RPMI7951 (cell line): ENCODE data around the gene MAD1L1. TPM values are rescaled to one million over a fixed set of nuclear protein-coding genes. Genes with fewer than 3 reads are reported as not detected.
"Not testable (repeated sequence)": the region's sequence is repeated elsewhere in the genome, so short reads cannot be mapped to it uniquely, and the experiment has no call there.

Source experiments
- DNase-seq: peaks from one replicate; pipeline ENCODE4 v3.0.0-alpha.2; 2012; ENCODE audit warnings: low read depth
- total RNA-seq: library from RNA; depleted of rRNA; stranded (reverse); fragments of >200 nt; shearing (Covaris generic); gene quantifications from 2 replicates; pipeline ENCODE4 v1.2.3, GENCODE V29; 2014

MAD1L1 gene
- total RNA-seq, 1 experiment from 2014 or later = 133 TPM

DNA sequence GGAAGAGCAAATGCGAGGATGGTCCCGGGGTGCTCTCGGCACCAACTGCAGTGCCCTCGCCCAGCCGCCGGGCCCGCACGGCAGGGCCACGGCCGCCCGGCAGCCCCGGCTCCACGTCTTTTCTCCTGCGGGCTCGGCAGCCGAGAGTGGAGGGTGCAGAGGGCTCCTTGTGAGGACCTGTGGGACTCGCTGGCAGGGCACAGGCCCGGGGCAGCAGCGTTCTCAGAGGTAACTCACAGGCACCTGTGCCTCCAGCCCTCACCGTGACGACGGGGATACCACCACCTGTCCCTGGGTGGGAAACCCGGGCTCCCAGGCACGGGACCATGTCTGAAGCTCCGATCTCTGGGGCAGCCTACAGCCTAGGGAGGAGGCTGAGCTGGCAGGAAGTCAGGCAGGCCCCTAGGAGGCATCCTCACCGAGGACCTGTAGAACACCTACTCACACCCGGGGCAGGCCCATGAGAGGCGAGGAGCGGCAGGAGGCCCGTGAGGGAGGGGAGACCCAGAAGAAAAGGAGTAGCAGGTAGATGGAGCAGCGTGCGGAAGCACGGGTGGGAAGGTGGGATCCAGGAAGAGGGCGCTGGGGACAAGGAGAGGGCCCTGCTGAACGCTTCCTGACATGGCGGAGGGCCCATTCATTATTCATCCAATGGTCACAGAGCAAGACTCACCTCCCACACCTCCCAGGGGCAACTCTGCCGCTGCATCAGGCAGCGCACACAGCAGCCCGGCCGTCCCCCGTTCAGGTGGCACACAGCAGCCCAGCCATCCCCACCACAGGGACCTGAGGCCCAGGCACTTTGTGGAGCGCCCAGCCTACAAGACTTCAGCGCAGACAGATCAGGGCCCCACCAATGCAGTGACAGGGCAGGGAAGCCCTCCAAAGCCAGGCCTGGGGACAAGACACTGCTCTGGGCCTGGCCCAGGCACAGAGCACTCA is 244.9 kb downstream of the MAD1L1 start:
- no peak for DNase-seq

DNA sequence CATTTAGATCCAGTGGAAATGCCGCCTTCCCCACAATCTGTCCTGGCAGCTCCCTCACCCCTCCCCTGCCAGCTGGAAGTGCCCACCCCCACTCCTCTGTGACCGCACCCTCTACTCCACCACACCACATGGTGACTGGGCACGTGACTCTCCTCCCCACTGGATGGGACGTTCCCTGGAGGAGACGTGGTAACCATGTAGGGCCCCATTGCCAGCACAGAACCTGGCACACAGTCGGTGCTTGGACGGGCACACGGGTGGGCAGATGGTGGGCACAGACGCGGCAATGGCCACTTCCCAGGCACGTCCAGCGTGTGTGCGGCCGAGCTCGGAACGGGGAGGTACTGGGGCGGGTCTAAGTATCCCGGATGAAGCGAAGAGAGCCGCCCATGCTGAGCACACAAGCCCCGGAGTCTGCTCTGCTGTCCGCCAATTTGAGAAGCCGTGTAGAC is 245.6 kb downstream of the MAD1L1 start:
- DNase-seq = no peak

DNA sequence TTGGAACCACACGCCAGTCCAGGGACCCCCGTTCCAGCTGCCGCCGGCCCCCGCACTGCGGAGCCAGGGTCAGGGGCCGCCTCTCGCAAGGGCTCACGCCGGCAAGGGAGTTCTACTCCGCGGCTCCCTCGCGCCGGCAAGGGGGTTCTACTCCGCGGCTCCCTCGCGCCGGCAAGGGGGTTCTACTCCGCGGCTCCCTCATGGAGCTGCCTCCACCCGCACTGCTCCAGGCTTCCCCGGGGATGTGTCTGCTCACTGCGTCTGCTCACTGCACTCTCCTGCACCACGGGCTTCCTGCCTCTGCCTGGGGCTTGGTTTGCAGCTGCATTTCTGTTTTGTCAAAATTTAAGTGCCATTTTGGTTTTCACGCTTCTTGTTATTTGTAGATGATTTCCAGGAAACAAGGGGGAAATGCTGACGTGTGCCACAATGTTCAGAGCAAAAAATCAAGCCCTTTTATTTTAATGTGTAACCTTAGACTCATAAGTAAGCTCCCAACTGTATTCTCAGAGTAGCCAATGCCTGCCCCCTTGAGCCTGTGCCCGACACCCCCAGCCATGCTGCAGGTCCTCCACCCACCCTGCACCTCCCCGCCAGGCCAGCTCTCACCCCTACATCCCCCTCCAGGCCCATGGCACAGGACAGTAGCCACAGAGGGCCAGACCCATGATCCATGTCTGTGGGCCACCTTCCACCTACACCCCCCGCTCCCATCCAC is 246.2 kb downstream of the MAD1L1 start:
- no peak for DNase-seq

DNA sequence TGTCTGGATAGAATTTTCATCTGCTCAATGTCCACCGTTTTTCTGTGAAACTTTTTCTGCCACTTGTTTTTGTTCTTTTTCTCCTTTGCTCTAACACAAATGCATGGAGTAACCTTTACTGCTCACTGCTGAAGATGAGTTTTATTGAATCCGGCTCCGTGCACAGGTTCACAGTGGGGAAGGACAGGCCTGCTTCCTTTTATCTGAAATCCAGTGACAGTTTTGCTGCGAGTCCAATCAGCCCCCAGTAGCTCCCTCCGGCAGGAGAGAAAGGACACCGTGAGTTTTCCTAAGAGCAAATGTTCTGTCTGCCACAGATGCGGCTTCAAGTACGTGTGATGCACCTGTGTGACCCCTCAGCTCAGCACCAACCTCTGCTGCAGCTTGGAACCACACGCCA is 246.8 kb downstream of the MAD1L1 start:
- DNase-seq = no peak

DNA sequence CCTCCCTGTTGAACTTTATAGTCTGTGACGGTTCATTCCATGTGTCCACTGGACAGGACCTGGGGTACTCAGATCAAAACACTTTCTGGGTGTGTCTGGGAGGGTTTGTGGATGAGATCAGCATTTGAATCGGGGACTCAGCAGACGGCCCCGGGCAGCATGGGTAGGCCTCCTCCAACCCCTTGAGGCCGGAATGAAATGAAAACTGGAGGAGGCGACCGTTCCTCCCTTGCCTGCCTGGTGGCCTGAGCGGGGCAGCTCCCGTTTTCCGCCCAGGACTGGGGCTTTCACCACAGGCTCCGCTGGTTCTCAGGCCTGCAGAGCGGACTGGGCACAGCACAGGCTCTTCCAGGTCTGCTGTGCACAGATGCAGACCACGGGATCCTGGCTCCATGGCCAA is 247.7 kb downstream of the MAD1L1 start:
- DNase-seq = no peak

DNA sequence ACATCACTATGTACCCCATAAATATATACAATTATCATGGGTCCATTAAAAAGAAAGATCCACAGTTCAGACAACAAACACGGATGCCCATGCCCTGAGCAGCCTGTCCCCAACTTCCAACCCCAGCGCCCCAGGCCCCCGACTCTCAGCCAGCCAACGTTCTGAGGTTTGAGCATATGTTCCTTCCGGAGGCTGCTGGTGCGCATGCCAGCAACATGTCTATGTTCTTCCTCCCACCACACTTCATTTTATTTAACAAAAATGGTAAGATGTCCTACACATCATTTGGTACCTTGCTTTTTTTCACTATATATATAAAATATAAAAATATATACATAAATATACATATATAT is 250.9 kb downstream of the MAD1L1 start:
- no peak for DNase-seq

DNA sequence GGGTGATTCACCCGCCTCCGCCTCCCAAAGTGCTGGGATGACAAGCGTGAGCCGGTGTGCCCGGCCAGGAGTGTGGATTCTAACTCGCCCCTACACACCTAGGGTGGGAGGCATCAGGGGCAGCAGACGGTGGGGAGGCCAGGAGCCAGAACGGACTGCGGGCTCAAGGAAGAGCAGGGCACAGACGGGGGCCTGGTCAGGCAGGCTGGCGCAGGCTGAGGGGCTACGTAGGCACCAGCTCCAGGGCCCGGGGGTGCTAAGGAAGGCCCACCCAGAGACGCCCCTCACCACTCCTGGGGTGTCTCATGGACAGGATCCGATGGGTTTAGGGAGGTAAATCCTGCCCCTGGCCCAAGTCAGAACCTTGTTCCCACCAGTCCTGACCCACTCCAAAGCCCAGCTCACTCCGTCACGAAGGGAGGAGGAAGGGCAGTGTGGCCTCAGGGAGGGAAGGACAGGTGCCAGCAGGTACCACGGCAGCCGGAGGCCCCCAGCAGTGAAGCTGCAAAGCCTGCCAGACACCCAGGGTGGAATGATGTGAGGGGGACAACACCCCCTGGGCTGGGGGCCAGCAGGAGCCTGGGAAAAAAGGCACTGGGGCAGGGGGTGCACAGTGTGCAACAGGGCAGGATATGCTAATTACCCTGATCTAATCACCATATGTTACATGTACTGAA is 251.4 kb downstream of the MAD1L1 start:
- no peak for DNase-seq

DNA sequence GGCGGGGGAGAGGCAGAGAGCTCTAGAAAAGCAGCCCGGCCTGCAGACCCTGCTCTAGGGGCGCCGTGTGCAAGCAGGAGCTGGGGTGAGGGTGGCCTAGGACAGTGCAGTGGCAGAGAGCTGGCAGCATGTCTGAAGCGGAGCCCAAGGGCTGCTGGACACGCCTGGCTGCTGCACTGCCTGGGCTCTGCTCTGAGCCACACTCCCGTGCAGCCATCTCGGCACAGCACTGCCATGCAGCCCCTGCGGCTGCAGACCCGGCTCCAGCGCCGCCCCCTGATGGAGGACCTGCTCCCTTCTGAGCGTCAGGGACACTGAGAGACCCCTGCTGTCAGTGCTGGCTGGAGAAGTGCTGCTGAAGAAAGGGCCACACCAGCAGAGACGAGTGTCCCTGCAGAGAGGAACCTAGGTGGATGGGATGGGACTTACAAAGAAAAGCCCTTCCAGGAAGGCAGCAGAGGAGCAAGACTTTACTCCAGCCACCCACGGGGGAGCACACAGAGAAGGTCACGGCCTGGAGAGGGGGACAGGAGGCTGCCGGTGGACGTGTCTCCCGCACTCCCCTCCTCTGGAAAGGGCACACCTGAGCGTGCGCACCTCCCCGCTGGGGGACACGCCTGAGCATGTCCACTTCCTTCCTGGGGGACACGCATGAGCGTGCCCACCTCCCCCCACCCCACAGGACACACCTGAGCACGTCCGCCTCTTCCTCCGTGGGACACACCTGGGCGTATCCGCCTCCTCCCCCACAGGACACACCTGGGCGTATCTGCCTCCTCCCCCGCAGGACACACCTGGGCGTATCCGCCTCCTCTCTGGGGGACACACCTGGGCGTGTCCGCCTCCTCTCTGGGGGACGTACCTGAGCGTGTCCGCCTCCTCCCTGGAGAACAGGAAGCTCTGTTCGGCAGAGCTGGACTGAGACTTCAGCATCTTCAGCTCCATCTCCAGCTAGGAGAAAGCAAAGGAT is 252.9 kb downstream of the MAD1L1 start:
- no peak for DNase-seq

DNA sequence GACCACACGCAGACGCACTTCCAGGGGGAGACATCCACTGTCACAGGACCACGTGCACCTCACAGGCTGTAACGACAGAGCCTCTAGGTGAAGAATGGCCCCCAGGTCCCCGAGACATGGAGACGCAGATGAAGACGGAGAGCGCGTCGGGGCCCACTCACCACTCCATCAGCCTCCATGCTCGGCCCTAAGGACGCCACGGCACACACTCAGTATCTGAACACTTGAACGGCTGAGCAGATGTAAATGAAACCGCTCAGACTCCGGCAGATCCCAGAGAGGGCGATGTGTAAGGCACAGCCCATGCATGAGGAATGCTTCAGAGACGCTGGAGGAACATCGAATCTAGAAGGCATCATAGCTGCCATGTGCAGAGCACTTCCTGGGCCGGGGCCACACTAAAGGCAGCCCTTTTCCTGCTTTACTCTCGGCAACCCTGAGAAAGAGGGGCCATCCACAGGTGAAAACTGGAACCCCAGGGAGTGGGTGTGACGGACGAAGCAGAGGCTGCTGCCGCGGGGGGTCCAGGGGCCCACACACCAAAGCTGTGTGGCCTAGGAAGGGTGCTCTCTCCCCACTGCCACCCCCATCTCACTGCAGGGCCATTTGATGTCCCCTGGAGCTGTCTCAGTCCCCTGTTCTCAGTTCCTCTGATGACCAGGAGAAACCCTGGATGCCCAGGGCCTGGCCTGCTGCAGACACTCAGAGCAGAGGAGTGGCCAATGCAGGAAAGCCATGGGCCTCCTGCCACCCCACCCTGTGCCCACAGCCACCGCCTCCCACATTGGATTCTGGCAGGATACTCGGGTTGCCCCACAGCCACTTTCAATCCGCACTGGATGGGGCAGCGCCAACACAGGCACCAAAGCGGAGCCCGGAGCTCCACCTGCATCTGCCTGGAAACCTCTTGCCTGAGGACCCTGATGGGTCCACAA is 253.8 kb downstream of the MAD1L1 start:
- DNase-seq = no peak

DNA sequence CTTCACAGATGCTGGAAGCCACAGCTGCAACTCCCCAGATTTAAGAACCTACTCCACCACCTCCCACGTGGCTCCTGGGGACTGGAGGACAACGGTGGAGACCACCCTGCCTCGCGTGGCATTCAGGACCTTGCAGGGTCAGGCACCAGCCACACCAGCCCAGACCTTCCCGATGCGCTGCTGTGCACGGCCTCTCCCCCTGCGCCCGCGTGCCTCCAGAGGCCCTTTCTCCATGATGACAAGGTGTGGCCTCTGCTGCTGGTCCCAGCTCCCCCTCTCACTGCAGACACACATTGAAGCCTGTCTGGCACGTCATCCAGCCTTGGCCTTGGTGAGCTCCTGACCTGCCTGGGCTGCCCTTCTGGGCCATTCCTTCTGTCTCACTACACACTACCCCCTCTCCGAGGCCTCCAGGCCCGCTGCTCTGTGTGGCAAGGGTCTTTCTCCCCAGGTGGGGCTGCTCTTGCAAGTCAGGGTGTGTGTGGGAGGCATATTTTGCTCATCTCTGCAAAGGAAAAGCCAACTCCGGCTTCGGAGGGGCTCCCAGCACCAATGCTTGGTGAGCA is 254.8 kb downstream of the MAD1L1 start:
- DNase-seq = no peak

DNA sequence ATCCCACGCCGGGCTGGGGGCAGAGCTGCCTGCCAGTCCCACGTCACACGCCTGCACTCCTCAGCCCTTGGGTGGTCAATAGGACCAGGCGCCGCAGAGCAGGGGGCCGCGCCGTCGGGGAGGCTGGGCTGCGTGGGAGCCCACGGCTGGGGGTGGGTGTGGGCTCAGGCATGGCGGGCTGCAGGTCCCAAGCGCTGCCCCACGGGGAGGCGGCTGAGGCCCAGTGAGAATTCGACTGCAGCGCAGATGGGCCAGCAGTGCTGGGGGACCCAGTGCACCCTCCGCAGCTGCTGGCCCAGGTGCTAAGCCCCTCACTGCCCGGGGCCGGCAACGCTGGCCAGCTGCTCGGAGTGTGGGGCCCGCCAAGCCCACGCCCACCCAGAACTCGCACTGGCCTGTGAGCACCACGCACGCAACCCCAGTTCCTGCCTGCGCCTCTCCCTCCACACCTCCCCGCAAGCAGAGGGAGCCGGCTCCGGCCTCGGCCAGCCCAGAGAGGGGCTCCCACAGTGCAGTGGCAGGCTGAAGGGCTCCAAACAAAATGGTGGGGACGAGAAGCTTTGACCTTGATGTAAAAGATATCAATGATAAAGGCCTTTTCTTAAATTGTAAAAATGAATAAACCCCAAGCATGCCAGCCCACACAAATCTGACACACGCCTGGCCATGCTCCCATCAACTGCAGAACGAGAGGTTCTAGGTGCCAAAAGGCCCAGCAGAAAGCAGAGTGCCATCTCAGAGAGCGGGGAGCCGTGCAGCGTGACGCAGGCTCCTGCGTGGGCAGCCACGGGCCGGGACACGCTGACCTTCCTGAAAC is 255.5 kb downstream of the MAD1L1 start:
- DNase-seq = no peak

DNA sequence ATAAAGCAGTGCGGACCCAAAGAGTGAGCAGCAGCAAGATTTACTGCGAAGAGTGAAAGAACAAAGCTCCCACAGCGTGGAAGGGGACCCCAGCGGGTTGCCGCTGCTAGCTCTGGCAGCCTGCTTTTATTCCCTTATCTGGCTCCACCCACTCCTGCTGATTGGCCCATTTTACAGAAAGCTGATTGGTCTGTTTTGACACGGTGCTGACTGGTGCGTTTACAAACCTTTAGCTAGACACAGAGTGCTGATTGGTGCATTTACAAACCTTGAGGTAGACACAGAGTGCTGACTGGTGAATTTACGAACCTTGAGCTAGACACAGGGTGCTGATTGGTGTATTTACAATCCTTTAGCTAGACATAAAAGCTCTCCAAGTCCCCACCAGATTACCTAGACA is 256.2 kb downstream of the MAD1L1 start:
- not testable (repeated sequence) for DNase-seq

DNA sequence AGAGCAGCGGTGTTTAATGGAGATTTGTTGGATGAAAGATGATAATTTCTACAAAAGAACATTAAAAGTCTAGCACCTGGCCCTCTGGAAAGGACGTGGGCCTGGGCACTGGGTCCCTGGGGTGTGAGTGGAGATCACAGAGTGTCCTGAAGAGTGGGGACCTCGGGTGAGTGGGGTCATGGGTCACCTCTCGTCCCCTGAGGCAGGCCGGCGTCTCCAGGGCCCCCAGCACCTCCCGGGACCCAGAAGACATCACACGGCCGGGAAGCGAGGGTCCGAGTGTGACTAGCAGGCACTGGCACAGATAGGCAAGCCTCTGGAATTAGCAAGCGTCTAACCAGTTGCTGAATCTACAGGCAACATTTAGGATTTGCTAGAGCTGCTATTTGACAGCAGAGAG is 257.2 kb downstream of the MAD1L1 start:
- DNase-seq = no peak

DNA sequence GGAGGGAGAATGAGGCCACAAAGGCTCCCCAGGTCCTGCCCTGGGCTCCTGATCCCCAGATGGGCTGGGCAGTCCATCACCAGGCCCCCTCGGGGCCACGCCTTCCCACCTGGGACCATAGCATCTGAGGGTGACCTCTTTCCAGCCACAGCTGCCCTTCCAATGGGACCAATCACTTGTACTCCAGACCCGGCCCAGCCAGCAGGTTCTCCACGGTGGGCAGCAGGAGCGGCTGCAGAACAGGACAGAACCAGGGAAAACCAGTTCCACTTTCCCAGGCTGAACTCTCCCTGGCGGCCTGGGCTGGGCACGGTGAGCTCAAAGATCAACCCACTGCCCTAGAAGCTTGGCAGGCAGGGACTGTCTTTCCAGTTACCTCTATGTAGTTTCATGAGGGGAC is 257.6 kb downstream of the MAD1L1 start:
- DNase-seq = no peak

DNA sequence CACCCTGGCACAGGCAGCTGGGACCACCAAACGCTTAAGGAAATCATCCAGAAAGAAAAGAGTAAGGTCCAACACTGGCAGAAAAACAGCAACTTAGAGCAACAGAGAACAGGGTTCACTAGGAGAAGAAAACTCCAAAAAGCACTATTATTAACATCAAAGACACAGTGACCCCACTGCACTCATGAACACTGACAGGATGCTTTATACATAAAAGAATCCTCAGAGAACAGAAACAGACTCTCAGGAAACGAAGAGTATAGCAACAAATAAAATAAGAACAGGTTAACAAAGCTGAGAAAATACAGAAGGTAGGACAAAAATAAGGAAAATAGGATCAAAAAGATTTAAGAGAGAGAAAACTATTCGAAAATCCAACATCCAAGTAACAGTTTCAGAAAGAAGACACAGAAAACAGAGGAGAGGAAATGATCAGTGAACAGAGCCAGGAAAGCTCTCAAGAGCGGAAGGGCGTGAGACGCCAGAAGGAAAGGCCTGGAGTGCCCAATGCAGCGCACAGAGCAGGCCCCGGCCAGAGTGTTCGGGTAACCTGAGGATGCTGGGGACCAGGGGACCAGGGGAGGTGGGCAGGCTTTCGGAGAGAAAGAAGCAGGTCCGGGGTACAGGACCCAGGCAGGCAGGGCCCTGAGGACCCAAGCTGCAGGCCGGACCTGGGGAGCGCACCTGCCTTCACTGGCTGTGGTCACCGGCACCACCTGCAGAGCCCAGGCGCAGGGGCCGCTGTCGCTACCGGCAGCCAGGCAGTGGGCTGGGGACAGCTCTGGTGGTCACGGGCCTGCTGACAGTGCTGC is 258.2 kb downstream of the MAD1L1 start:
- no peak for DNase-seq

DNA sequence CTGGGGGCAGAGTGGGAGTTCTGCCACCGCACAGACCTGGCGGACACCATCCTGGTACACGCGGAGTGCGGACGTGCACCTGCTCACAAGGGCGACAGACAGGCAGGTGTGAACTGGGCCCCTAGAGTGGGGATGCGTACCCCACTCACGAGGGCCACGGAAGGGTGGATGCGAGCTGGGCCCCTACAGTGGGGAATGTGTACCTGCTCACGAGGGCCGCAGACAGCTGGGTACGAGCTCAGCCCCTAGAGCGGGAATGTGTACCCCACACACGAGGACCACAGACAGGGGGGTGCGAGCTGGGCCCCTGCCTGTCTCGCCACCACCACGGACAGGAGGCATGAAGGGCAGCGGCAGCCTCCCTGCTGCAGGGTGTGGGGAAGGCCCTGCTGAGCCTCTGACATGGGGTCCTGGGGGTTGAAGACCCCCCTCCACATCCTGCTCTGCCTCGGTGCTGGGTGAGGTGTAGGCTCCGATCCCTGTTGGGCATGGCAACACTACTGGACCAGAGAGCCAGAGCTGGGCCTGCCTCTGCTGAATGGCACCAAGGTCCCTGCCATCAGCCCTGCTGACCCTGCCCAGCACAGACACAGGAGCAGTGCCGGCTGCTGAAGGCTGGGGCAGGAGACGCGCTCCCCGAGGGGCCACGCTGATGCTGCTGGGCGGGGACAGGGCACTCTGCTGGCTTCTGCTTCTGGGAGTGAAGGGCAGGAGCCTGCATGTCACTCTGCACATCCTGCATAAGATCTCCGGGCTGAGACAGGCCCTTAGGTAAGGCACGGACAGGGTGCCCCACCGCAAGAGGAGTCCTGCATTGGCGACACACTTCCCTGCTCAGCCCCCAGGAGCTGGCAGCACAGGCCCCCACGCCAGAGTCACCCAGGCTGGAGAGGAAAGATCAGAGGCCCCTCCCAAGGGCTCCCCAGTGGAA is 259.2 kb downstream of the MAD1L1 start:
- DNase-seq = no peak

DNA sequence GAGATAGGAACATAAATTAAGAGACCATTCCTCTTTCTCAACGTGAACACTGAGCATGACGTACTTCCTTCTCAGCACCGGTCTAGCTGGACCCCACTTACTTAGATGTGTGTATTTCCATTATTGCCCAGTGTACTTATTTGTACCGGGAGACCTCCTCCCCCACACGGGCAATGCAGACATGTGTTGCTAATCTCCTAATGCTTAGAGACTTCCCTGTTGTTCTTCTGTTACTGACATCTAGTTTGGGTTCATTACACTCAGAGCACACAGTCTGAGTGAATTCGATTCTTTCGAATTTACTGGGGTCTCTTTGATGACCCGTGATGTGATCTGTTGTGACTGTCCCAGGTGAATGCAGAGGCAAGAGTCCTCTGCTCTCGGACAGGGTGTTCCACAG is 260.0 kb downstream of the MAD1L1 start:
- DNase-seq = no peak
